ENCODE measurements around the gene UBE2G1.
"Not testable (repeated sequence)": the region's sequence is repeated elsewhere in the genome, so short reads cannot be mapped to it uniquely, and the experiment has no call there.

The UBE2G1 gene, protein sequence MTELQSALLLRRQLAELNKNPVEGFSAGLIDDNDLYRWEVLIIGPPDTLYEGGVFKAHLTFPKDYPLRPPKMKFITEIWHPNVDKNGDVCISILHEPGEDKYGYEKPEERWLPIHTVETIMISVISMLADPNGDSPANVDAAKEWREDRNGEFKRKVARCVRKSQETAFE

GRCh38 chr17:4366327-4367063 is at the start of gene UBE2G1:
Gene UBE2G1, minus strand, starts transcription at chr17:4366675. Its CDS starts 359 bp downstream, at chr17:4366316.
- DNase-seq (ENCODE audit: low spot score) = peak; percentile 75

- DNase-seq (ENCODE audit: low spot score) = peak; percentile 58
These were observed 46.7 kb upstream of the UBE2G1 start for GRCh38 chr17:4412933-4413831.

DNA sequence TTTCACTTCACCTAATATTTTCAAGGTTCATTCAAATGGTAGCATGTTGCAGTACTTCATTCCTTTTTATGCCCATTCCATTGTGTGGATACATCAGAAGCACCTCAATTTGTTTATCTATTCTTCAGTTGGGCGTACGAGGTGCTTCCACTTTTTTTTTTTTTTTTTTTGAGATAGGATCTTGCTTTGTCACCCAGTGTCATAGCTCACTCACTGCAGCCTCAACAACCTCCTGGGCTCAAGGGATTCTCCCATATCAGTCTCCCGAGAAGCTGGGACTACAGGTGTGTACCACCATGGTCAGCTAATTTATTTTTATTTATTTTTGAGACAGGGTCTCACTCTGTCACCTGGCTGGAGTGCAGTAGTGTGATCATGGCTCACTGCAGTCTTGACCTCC is 44.7 kb upstream of the UBE2G1 start:
- DNase-seq (ENCODE audit: low spot score) = no peak

DNA sequence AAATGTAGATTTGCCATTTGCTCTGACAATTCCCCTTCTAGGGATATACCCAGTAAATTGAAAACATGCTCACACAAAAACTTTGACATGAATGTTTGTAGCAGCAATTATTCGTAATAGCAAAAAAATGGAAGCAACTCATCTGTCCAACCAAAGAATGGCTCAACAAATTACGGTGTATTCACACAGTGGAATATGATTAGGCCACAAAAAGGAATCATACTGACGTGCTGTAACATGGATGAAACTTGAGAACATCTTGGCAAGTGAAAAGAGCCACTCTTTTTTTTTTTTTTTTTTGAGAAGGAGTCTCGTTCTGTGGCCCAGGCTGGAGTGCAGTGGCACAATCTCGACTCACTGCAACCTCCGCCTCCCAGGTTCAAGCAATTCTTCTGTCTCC is 43.2 kb upstream of the UBE2G1 start:
- DNase-seq (ENCODE audit: low spot score) = no peak

- DNase-seq (ENCODE audit: low spot score) = no peak
These were observed 41.4 kb upstream of the UBE2G1 start for GRCh38 chr17:4407851-4408250.

DNA sequence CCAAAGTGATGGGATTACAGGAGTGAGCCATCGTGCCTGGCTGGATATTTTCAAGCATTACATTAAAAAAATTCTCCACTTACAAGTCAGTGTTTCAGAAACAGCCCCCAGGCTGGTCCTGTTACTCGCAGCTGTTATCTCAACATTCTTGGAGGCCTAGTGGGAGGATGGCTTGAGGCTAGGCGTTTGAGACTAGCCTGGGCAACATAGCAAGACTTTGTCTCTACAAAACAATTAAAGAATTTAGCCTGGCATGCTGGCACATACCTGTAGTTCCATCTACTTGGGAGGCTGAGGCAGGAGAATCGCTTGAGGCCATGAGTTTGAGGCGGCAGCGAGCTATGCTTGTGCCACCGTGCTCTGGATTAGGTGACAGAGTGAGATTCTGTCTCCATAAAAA is 40.7 kb upstream of the UBE2G1 start:
- DNase-seq (ENCODE audit: low spot score) = no peak

DNA sequence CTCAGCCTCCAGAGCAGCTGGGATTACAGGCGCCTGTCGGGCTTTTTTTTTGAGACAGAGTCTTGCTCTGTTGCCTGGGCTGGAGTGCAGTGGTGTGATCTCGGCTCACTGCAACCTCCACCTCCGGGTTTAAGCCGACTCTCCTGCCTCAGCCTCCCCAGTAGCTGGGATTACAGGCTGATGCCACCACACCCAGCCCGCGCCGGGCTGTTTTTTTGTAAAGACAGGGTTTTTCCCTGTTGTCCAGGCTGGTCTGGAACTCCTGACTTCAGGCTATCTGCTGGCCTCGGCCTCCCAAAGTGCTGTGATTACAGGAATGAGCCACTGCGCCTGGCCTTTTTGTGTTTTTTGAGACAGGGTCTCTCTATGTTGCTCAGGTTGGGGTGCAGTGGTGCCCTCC is 39.9 kb upstream of the UBE2G1 start:
- DNase-seq (ENCODE audit: low spot score) = no peak

DNA sequence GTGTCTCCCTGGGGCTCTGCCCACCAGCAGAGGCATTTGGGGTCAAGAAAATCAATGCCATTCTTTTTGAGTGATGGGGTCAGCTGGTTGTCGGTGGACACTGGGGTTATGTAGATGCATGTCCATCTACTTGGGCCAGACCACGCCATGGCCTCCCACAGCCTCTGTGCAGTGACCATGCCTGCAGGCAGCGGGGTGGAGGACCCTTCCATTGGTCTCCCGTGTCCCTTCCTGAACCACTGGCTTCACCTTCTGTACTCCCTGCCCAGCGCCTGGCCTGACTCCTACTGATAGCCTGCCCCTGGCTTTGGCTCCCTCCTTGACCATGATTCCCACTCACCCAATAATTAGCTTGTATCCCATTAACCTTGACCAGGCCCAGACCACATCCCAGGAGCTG is 39.2 kb upstream of the UBE2G1 start:
- no peak for DNase-seq (ENCODE audit: low spot score)

GRCh38 chr17:4405038-4405669 is 38.7 kb upstream of the UBE2G1 start:
- DNase-seq (ENCODE audit: low spot score) = no peak

- DNase-seq (ENCODE audit: low spot score) = no peak
These were observed 31.4 kb upstream of the UBE2G1 start for GRCh38 chr17:4397840-4398239.

- no peak for DNase-seq (ENCODE audit: low spot score)
These were observed 28.6 kb upstream of the UBE2G1 start for GRCh38 chr17:4395111-4395478.

DNA sequence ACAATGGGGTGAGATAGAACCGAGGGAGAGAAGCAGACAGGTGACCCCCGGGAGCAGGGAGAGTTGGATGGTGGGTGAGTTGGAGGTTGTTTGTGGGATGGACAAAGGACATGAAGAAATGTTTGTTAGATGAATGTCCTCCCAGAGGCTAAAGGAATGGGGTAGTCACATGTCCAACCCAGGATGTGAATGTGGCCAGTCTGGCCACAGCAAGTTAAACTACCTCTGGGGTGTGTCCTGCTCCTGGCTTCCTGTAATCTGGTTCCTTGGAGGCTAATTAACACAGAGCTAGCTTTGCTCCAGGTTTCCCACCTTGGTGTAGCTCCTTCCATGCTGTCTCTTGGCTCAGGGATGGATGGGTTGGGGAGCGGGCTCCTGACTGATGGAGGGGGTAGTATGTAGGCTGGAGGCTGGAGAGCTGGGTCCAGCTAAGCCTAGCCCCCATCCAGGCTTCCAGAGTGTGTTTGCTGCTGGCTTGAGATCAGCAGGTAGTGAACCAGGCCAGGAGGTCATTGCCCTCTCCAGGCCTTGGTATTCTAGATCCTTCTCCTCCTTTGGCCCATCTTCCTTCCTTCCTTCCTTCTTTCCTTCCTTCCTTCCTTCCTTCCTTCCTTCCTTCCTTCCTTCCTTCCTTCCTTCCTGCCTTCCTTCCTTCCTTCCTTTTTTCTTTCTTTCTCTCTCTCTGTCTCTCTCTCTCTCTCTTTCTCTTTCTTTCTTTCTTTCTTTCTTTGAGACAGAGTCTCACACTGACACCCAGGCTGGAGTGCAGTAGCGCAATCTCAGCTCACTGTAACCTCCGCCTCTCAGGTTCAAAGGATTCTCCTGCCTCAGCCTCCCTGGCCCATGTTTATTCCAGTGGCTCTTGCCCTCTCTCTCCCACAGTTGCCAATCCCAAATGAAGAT is 28.0 kb upstream of the UBE2G1 start:
- no peak for DNase-seq (ENCODE audit: low spot score)

DNA sequence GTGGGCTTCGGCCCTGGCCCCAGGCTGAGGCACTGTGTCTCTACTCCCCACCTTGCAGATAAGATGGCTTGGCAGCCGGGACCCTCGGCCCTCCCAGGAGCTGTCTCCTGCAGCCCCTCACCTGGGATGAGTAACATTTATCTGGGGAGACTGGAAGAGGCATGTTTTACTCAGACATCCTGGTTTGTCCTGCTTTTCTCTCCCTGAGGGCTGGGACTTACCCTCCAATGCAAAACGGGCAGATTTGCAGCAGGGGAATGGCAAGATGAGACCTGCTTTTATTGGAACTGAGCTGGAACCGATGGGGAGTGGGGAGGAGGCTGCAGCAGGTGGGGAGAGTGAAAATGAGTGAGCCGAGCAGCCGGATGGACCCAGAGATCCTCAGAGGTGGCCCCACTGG is 27.3 kb upstream of the UBE2G1 start:
- DNase-seq (ENCODE audit: low spot score) = no peak

DNA sequence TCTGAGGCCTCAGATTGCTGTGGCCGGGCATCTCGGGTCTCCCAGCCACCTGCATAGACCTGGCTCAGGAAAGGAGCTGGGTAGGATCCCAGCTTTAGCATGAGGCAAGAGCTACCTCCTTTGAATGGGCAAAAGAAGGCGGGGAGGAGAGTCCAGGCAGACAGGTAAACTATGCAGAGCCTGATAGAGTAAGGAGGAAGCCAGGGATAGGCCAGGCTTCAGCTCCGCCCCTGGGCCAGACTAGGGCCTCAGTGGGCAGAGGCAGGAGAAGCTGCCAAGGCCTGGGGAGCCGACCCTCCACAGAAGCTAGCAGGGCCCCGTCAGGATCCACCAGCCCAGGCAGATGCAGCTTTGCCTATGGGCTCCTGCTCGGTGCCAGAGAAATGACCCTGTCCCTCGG is 22.6 kb upstream of the UBE2G1 start:
- no peak for DNase-seq (ENCODE audit: low spot score)

DNA sequence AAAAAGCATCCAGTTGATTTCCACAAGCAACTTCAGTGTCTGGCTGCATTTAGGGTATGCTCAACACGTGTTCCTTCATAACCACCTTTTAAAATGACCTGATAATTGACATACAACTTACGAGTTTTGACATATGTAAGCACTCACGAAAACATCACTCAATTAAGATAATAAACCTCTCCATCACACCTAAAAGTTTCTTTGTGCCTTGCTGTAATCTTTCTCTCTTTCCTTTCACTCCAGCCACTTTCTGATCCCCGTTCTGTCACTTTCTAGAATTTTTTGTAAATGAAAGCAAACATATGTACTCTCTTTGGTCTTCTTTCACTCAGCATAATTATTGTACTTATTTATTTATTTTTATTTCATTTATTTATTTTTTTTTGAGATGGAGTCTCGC is 20.7 kb upstream of the UBE2G1 start:
- DNase-seq (ENCODE audit: low spot score) = no peak

DNA sequence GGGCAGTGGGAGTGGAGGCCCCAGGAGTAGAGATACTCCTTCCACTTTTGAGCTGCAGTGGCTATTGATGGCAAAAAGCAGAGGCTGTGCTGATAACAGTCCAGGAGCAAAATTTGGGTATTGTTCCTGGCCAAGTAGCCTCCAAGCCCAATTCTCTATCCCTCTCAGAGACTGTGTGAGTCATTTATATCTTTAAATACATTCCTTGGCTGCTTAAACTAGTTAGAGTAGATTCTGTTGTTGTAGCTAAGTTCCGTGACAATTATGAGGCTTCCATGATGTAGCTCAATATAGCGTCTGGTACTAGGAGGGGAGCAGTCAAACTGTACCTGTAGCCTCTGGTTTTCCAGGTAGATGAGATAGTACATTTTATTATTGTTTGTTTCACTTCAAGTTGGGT is 19.9 kb upstream of the UBE2G1 start:
- DNase-seq (ENCODE audit: low spot score) = no peak

DNA sequence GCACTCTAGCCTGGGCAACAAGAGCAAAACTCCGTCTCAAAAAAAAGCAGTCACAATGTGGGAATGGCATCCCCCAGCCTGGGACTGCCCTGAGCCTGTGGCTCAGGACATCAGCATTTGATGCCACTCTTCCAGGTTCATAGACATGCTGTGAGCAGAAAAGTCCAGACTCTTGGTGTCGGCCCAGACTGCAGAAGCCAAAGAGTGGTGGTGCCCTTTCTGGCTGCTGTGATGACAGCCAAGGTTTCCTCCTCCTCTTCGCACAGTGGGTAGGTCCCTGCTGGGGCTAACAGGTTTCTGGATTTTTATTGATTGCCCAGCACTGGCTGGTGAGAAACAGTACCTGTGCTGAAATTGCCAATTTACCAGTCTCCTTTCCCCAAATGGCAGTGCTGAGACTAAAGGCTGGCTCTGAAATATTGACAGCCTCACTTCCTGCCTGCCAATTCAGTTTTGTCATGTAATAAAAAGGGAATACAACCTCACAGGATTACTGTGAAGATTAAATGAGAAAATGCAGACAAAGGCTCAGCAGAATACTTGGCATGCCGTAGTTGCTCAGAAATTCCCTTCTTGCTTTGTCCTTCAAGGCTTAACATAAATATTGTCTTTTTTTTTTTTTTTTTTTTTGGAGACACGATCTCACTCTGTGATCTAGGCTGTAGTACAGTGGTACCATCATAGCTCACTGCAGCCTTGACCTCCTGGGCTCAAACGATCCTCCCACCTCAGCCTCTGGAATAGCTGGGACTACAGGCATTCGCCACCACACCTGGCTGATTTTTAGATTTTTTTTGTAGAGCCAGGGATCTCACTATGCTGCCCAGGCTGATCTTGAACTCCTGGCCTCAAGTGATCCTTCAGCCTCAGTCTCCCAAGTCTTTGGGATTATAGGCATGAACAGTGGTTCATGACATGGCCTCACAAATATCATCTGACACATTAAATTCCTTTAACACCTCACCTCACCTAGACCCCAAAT is 15.5 kb upstream of the UBE2G1 start:
- no peak for DNase-seq (ENCODE audit: low spot score)

GRCh38 chr17:4378626-4379025 is 12.2 kb upstream of the UBE2G1 start:
- DNase-seq (ENCODE audit: low spot score) = no peak

DNA sequence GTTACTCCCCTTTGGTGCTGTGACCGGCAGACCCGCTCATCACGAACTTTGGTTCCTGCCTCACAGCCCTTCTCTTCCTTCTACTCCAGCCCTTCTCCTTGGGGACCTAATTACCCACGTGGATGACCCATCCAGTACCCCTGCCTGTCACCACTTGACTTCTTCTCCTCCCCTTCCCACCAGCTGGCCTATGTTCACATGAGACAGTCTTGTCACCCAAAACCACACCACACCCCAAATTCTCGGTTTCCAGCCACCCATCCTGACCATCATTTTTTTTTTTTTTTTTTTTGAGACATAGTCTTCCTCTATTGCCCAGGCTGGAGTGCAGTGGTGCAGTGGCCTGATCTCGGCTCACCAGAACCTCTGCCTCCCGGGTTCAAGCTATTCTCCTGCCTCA is 10.8 kb upstream of the UBE2G1 start:
- not testable (repeated sequence) for DNase-seq (ENCODE audit: low spot score)

- not testable (repeated sequence) for DNase-seq (ENCODE audit: low spot score)
These were observed 9.4 kb upstream of the UBE2G1 start for GRCh38 chr17:4375796-4376440.
